ENCODE results near the gene SUCLG2.

The SUCLG2 gene

DNA sequence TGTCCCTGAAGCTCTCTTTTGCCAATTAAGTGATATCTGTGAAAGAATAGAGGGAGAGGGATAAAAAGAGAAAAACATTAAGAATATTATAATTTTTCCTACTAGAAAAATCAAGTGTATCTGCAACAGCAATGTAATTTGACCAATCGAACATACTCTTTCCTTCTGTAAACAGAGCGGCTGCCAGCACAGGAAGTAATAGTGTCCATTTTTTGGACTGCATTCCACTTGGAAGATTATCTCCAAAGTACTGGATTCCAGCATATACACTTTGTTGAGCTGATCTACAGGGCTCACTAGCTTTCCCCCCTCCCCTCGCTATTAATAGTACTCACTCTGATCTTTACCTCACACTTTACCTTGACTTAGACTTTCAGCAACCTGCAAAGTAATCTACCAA is 90.4 kb downstream of the SUCLG2 start:
- H3F3A ChIP-seq (ENCODE audit: insufficient read depth, low read length), result no peaks in the 10 kb centered on the region
- H3K9me2 ChIP-seq (ENCODE audit: low read depth, low read length), result no peaks in the 10 kb centered on the region
- no peak overlapping the region for H3K4me2 ChIP-seq (ENCODE audit: low read length)
- no peaks in the 10 kb centered on the region for H3K79me2 ChIP-seq (ENCODE audit: insufficient read depth, low read length)
- no peaks in the 10 kb centered on the region for H3K4me1 ChIP-seq (ENCODE audit: insufficient read depth, low read length, severe bottlenecking)
- no peak overlapping the region for H3K27ac ChIP-seq (ENCODE audit: low read depth, low read length, poor library complexity, severe bottlenecking)
- H2AFZ ChIP-seq (ENCODE audit: low read length), result no peak overlapping the region
- peaks cover 5% of the 10 kb centered on the region; the same call in 1 of the 2 replicates for H3K36me3 ChIP-seq (ENCODE audit: insufficient read depth, low read length)
- no peak overlapping the region for H3K9ac ChIP-seq (ENCODE audit: low read length)
- H3K9me3 ChIP-seq (ENCODE audit: low read length), result no peaks in the 10 kb centered on the region
- no peaks in the 10 kb centered on the region for H3K27me3 ChIP-seq (ENCODE audit: insufficient read depth, low read length)
- H4K20me1 ChIP-seq (ENCODE audit: insufficient read depth, low read length), result no peaks in the 10 kb centered on the region
- TF ChIP-seq, protein P1, sequence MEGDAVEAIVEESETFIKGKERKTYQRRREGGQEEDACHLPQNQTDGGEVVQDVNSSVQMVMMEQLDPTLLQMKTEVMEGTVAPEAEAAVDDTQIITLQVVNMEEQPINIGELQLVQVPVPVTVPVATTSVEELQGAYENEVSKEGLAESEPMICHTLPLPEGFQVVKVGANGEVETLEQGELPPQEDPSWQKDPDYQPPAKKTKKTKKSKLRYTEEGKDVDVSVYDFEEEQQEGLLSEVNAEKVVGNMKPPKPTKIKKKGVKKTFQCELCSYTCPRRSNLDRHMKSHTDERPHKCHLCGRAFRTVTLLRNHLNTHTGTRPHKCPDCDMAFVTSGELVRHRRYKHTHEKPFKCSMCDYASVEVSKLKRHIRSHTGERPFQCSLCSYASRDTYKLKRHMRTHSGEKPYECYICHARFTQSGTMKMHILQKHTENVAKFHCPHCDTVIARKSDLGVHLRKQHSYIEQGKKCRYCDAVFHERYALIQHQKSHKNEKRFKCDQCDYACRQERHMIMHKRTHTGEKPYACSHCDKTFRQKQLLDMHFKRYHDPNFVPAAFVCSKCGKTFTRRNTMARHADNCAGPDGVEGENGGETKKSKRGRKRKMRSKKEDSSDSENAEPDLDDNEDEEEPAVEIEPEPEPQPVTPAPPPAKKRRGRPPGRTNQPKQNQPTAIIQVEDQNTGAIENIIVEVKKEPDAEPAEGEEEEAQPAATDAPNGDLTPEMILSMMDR (IDR thresholded peaks at IDR 0.05; ENCODE audit: low read length), result no peak
- TF ChIP-seq EZH2 (IDR thresholded peaks at IDR 0.05; ENCODE audit: borderline replicate concordance, low read length), result no peak
- no peak overlapping the region for H3K4me3 ChIP-seq (ENCODE audit: low read depth, low read length, poor library complexity, severe bottlenecking)

DNA sequence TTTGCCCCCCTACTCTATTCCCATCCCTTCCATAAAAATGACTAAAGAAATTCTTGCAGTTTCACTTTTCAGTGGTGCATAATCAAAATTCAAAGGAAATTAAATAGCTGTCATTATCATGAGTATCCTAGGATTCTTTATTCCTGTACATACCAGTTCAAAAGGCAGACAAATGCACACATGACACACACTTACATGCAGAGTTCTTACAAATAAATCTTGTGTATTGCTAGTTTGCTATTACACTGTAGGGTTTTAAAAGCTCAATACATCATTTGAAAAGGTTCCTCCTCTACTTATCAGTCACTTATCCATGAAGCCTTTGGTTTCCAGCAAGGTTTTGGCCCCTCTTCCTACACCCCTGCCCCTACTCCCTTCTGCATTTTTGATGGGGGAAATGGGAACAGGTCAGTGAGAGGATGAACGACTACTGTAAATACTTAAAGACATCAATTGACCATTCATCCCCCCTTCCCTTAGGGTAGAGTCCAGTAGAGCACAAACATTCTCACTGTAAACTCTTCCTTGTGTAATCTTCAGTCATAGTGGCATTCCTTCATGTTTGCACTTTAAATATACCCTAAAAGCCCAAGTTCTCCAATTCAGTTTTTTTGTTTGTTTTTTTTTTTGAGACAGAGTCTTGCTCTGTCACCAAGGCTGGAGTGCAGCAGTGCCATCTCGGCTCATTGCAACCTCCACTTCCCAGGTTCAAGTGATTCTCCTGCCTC is 92.6 kb downstream of the SUCLG2 start:
- H3K9me3 ChIP-seq (ENCODE audit: low read length), result no peaks in the 10 kb centered on the region
- H3K79me2 ChIP-seq (ENCODE audit: insufficient read depth, low read length), result no peaks in the 10 kb centered on the region
- H2AFZ ChIP-seq (ENCODE audit: low read length), result no peak overlapping the region
- no peaks in the 10 kb centered on the region for H3F3A ChIP-seq (ENCODE audit: insufficient read depth, low read length)
- H3K4me3 ChIP-seq (ENCODE audit: low read depth, low read length, poor library complexity, severe bottlenecking), result no peak overlapping the region
- no peak overlapping the region for H3K27ac ChIP-seq (ENCODE audit: low read depth, low read length, poor library complexity, severe bottlenecking)
- peaks cover 17% of the 10 kb centered on the region; the same call in 1 of the 2 replicates for H3K36me3 ChIP-seq (ENCODE audit: insufficient read depth, low read length)
- no peak overlapping the region for H3K4me2 ChIP-seq (ENCODE audit: low read length)
- H3K9me2 ChIP-seq (ENCODE audit: low read depth, low read length), result no peaks in the 10 kb centered on the region
- no peak for TF ChIP-seq EZH2 (IDR thresholded peaks at IDR 0.05; ENCODE audit: borderline replicate concordance, low read length)
- TF ChIP-seq, protein P1 (IDR thresholded peaks at IDR 0.05; ENCODE audit: low read length), result no peak
- no peaks in the 10 kb centered on the region for H3K4me1 ChIP-seq (ENCODE audit: insufficient read depth, low read length, severe bottlenecking)
- H3K9ac ChIP-seq (ENCODE audit: low read length), result no peak overlapping the region
- no peaks in the 10 kb centered on the region for H4K20me1 ChIP-seq (ENCODE audit: insufficient read depth, low read length)
- no peaks in the 10 kb centered on the region for H3K27me3 ChIP-seq (ENCODE audit: insufficient read depth, low read length)

GRCh38 chr3:67561266-67561665 is 93.1 kb downstream of the SUCLG2 start:
- no peaks in the 10 kb centered on the region for H3K27me3 ChIP-seq (ENCODE audit: insufficient read depth, low read length)
- no peaks in the 10 kb centered on the region for H3K79me2 ChIP-seq (ENCODE audit: insufficient read depth, low read length)
- H3K36me3 ChIP-seq (ENCODE audit: insufficient read depth, low read length), result peaks cover 17% of the 10 kb centered on the region; the same call in 1 of the 2 replicates
- H3K27ac ChIP-seq (ENCODE audit: low read depth, low read length, poor library complexity, severe bottlenecking), result no peak overlapping the region
- no peak overlapping the region for H3K4me2 ChIP-seq (ENCODE audit: low read length)
- TF ChIP-seq, protein P1 (IDR thresholded peaks at IDR 0.05; ENCODE audit: low read length), result no peak
- no peak for TF ChIP-seq EZH2 (IDR thresholded peaks at IDR 0.05; ENCODE audit: borderline replicate concordance, low read length)
- H3K4me1 ChIP-seq (ENCODE audit: insufficient read depth, low read length, severe bottlenecking), result no peaks in the 10 kb centered on the region
- no peak overlapping the region for H3K9ac ChIP-seq (ENCODE audit: low read length)
- H3K4me3 ChIP-seq (ENCODE audit: low read depth, low read length, poor library complexity, severe bottlenecking), result no peak overlapping the region
- H2AFZ ChIP-seq (ENCODE audit: low read length), result no peak overlapping the region
- H3K9me3 ChIP-seq (ENCODE audit: low read length), result no peaks in the 10 kb centered on the region
- no peaks in the 10 kb centered on the region for H4K20me1 ChIP-seq (ENCODE audit: insufficient read depth, low read length)
- H3K9me2 ChIP-seq (ENCODE audit: low read depth, low read length), result no peaks in the 10 kb centered on the region
- no peaks in the 10 kb centered on the region for H3F3A ChIP-seq (ENCODE audit: insufficient read depth, low read length)

Data from OCI-LY1 (cell line).